GM21528 (cell line): ENCODE results near the gene MPV17L.
"Not testable (repeated sequence)": the region's sequence is repeated elsewhere in the genome, so short reads cannot be mapped to it uniquely, and the experiment has no call there.

Source experiments
- ATAC-seq: cut with Tn5 transposase; IDR thresholded peaks from one replicate; pipeline ENCODE4 v1.9.1; 2021; ENCODE audit warnings: mild to moderate bottlenecking, moderate library complexity; ENCODE audit not compliant: unreplicated experiment, low FRiP score

Gene MPV17L

GRCh38 chr16:15446901-15447300, 51.3 kb downstream of the MPV17L start:
- no peak for ATAC-seq

- no peak for ATAC-seq
These were observed 55.1 kb downstream of the MPV17L start for GRCh38 chr16:15450624-15451023.

- no peak for ATAC-seq
These were observed 55.7 kb downstream of the MPV17L start for GRCh38 chr16:15451098-15451731.

- no peak for ATAC-seq
These were observed 56.8 kb downstream of the MPV17L start for GRCh38 chr16:15452246-15452855.

- ATAC-seq: not testable (repeated sequence)
These were observed 57.7 kb downstream of the MPV17L start for GRCh38 chr16:15453296-15453695.

GRCh38 chr16:15454933-15455332, 59.4 kb downstream of the MPV17L start:
- ATAC-seq: not testable (repeated sequence)

- ATAC-seq: no peak
These were observed 61.8 kb downstream of the MPV17L start for GRCh38 chr16:15457400-15457799.

GRCh38 chr16:15457958-15458357, 62.4 kb downstream of the MPV17L start:
- ATAC-seq: no peak

- ATAC-seq: no peak
These were observed 64.2 kb downstream of the MPV17L start for GRCh38 chr16:15459791-15460190.

- ATAC-seq: no peak
These were observed 65.0 kb downstream of the MPV17L start for GRCh38 chr16:15460601-15461000.

GRCh38 chr16:15461376-15461775, 65.8 kb downstream of the MPV17L start:
- ATAC-seq: no peak
